Nephron progenitor cell (in vitro differentiated cells): Measurements from ENCODE around the gene COA7.
"Not testable (repeated sequence)": the region's sequence is repeated elsewhere in the genome, so short reads cannot be mapped to it uniquely, and the experiment has no call there.

Source experiments
- DNase-seq: peaks from one replicate; pipeline ENCODE4 v3.0.0; 2021
- H3K27ac Mint-ChIP-seq: 2 replicates; pipeline ENCODE4 v1.8.0; 2021; ENCODE audit warnings: mild to moderate bottlenecking, moderate library complexity, mixed read lengths
- H3K27me3 Mint-ChIP-seq: 2 replicates; pipeline ENCODE4 v1.8.0; 2021; ENCODE audit warnings: mild to moderate bottlenecking, low read depth, mixed read lengths; ENCODE audit not compliant: poor library complexity
- H3K36me3 Mint-ChIP-seq: 2 replicates; pipeline ENCODE4 v1.8.0; 2021; ENCODE audit warnings: low read depth, mixed read lengths
- H3K4me1 Mint-ChIP-seq: 2 replicates; pipeline ENCODE4 v1.8.0; 2021; ENCODE audit warnings: mixed read lengths
- H3K4me3 Mint-ChIP-seq: 2 replicates; pipeline ENCODE4 v1.8.0; 2021; ENCODE audit warnings: mild to moderate bottlenecking, moderate library complexity, mixed read lengths
- H3K9me3 Mint-ChIP-seq: 2 replicates; pipeline ENCODE4 v1.8.0; 2021; ENCODE audit warnings: mild to moderate bottlenecking, moderate library complexity, mixed read lengths
- CTCF ChIP-seq: fragments of 200-600 bp; sonication (generic); IDR thresholded peaks from 2 replicates; pipeline ENCODE4 v1.5.0; 2021; ENCODE audit warnings: antibody characterized with exemption

COA7 gene

GRCh38 chr1:52693843-52694242 is 4.3 kb downstream of the COA7 start:
- H3K4me1 Mint-ChIP-seq, result peaks cover 10% of the 10 kb centered on the region
- DNase-seq, result no peak
- TF ChIP-seq CTCF, result no peak
- H3K27ac Mint-ChIP-seq, result no peak overlapping the region
- H3K27me3 Mint-ChIP-seq, result peaks cover 5% of the 10 kb centered on the region
- peaks cover 11% of the 10 kb centered on the region for H3K9me3 Mint-ChIP-seq
- peaks cover 66% of the 10 kb centered on the region for H3K36me3 Mint-ChIP-seq
- H3K4me3 Mint-ChIP-seq, result no peak overlapping the region

GRCh38 chr1:52693351-52693750 is 4.8 kb downstream of the COA7 start:
- DNase-seq, H3K27me3 Mint-ChIP-seq, H3K4me3 Mint-ChIP-seq, H3K4me1 Mint-ChIP-seq, H3K27ac Mint-ChIP-seq: not testable (repeated sequence)
- Mint-ChIP-seq H3K36me3 (peaks cover 66% of the 10 kb centered on the region), H3K9me3 (peaks cover 11% of the 10 kb centered on the region)

- H3K9me3 Mint-ChIP-seq, result peaks cover 7% of the 10 kb centered on the region
- H3K4me3 Mint-ChIP-seq, result no peak overlapping the region
- H3K27me3 Mint-ChIP-seq, result no peaks in the 10 kb centered on the region
- peaks cover 62% of the 10 kb centered on the region for H3K36me3 Mint-ChIP-seq
- H3K27ac Mint-ChIP-seq, result no peak overlapping the region
- no peak for TF ChIP-seq CTCF
- H3K4me1 Mint-ChIP-seq, result peaks cover 1% of the 10 kb centered on the region
- no peak for DNase-seq
Measured at GRCh38 chr1:52692697-52693096, 5.5 kb downstream of the COA7 start.

GRCh38 chr1:52691821-52692220 is 6.3 kb downstream of the COA7 start:
- H3K4me3 Mint-ChIP-seq, result no peak overlapping the region
- DNase-seq, result no peak
- no peaks in the 10 kb centered on the region for H3K27me3 Mint-ChIP-seq
- H3K27ac Mint-ChIP-seq, result no peak overlapping the region
- no peaks in the 10 kb centered on the region for H3K9me3 Mint-ChIP-seq
- no peak for TF ChIP-seq CTCF
- H3K4me1 Mint-ChIP-seq, result no peaks in the 10 kb centered on the region
- H3K36me3 Mint-ChIP-seq, result peaks cover 63% of the 10 kb centered on the region

GRCh38 chr1:52686830-52687229 is 11.3 kb downstream of the COA7 start:
- Mint-ChIP-seq H3K4me3 (no peak overlapping the region), H3K9me3 (no peaks in the 10 kb centered on the region), H3K27me3 (no peaks in the 10 kb centered on the region), H3K27ac (no peak overlapping the region), H3K36me3 (peaks cover 37% of the 10 kb centered on the region), H3K4me1 (peaks cover 5% of the 10 kb centered on the region)
- no peak for TF ChIP-seq CTCF
- no peak for DNase-seq

- H3K9me3 Mint-ChIP-seq, H3K27ac Mint-ChIP-seq: not testable (repeated sequence)
Measured at GRCh38 chr1:52686261-52686751, 11.8 kb downstream of the COA7 start.

More at GRCh38 chr1:52686261-52686751, 11.8 kb downstream of the COA7 start:
- H3K27me3 Mint-ChIP-seq, H3K4me3 Mint-ChIP-seq, H3K4me1 Mint-ChIP-seq: not testable (repeated sequence)
- TF ChIP-seq CTCF, result peak; percentile 88
- peak; percentile 74 for DNase-seq
- peaks cover 33% of the 10 kb centered on the region for H3K36me3 Mint-ChIP-seq
